ENCODE results near the gene LGALS9.

Gene LGALS9

GRCh38 chr17:27605409-27605808 is 25.6 kb upstream of the LGALS9 start:
- Histone ChIP-seq H3K4me2 (ENCODE audit: low read length) (no peak overlapping the region), H3K36me3 (ENCODE audit: control insufficient read depth, insufficient read depth, low read length) (no peaks in the 10 kb centered on the region), H3K27ac (no peak overlapping the region), H3K9me3 (ENCODE audit: control insufficient read depth, low read length) (no peaks in the 10 kb centered on the region), H3K79me2 (no peaks in the 10 kb centered on the region), H3K9ac (no peak overlapping the region), H3K4me1 (no peaks in the 10 kb centered on the region), H2AFZ (no peak overlapping the region), H3K27me3 (ENCODE audit: control insufficient read depth, insufficient read depth, low read length) (no peaks in the 10 kb centered on the region), H3K4me3 (ENCODE audit: low read depth, low read length) (no peak overlapping the region)
- no peak for TF ChIP-seq CTCF (IDR thresholded peaks at IDR 0.05)

- TF ChIP-seq CTCF (IDR thresholded peaks at IDR 0.05) = no peak
- H2AFZ ChIP-seq = no peak overlapping the region
- no peak overlapping the region for H3K27ac ChIP-seq
- no peak overlapping the region for H3K9ac ChIP-seq
- H3K4me1 ChIP-seq = no peaks in the 10 kb centered on the region
- H3K9me3 ChIP-seq (ENCODE audit: control insufficient read depth, low read length) = no peaks in the 10 kb centered on the region
- H3K79me2 ChIP-seq = no peaks in the 10 kb centered on the region
- no peak overlapping the region for H3K4me2 ChIP-seq (ENCODE audit: low read length)
- H3K27me3 ChIP-seq (ENCODE audit: control insufficient read depth, insufficient read depth, low read length) = no peaks in the 10 kb centered on the region
- H3K4me3 ChIP-seq (ENCODE audit: low read depth, low read length) = no peak overlapping the region
- H3K36me3 ChIP-seq (ENCODE audit: control insufficient read depth, insufficient read depth, low read length) = no peaks in the 10 kb centered on the region
Measured at GRCh38 chr17:27607521-27608091, 23.4 kb upstream of the LGALS9 start.

DNA sequence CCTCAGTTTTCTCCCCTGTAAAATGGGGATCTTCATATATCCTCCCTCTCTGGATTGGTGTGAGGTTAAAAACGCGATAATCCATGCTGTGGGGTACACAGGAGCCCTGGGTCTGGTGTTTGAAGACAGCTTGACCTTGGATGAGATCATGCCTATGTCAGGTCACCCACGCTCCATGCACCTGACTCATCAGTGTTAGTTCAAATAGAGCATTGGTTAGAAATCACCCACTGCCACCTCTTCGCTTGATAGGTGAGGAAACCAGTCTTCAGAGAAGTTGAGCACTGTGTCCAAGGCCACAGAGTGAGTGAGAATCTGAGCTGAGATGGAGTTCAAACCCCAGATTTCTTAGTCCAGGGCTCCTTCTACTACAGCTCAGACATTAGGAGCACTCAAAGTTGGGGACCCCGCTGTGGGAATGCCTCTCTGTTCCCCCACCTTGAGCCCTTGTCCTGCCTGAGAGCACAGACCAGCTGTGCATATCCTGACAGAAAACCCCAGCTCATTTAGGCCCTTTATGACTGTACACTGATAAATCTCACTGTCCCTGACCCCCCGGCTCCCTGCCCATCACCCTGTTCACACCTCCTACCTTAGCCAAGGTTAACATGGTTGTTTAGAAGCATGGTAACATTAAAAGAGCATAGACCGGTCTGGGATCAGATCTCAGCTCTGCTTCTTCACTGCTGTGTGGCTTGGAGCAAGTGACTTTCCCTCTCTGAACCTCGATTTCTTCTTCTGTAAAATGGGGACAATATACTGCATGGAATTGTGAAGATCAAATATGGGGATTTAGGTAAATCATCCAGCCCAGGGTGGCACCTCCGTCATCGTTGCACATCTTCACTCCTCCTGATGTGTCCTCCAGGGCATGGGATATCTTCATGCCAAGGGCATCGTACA is 22.4 kb upstream of the LGALS9 start:
- no peak overlapping the region for H3K4me3 ChIP-seq (ENCODE audit: low read depth, low read length)

GRCh38 chr17:27609611-27610303 is 21.2 kb upstream of the LGALS9 start:
- TF ChIP-seq CTCF (IDR thresholded peaks at IDR 0.05) = peak; percentile 39
- H3K36me3 ChIP-seq (ENCODE audit: control insufficient read depth, insufficient read depth, low read length) = no peaks in the 10 kb centered on the region
- no peaks in the 10 kb centered on the region for H3K4me1 ChIP-seq
- no peak overlapping the region for H3K4me2 ChIP-seq (ENCODE audit: low read length)
- H3K27me3 ChIP-seq (ENCODE audit: control insufficient read depth, insufficient read depth, low read length) = no peaks in the 10 kb centered on the region
- H2AFZ ChIP-seq = no peak overlapping the region
- no peak overlapping the region for H3K27ac ChIP-seq
- H3K9ac ChIP-seq = no peak overlapping the region
- no peaks in the 10 kb centered on the region for H3K9me3 ChIP-seq (ENCODE audit: control insufficient read depth, low read length)
- no peak overlapping the region for H3K4me3 ChIP-seq (ENCODE audit: low read depth, low read length)
- H3K79me2 ChIP-seq = no peaks in the 10 kb centered on the region

More for the DNA sequence above, 22.4 kb upstream of the LGALS9 start:
- no peak overlapping the region for H3K9ac ChIP-seq
- H3K9me3 ChIP-seq (ENCODE audit: control insufficient read depth, low read length) = no peaks in the 10 kb centered on the region
- H3K79me2 ChIP-seq = no peaks in the 10 kb centered on the region
- H3K27ac ChIP-seq = no peak overlapping the region
- H3K36me3 ChIP-seq (ENCODE audit: control insufficient read depth, insufficient read depth, low read length) = no peaks in the 10 kb centered on the region
- no peak overlapping the region for H3K4me2 ChIP-seq (ENCODE audit: low read length)
- TF ChIP-seq CTCF (IDR thresholded peaks at IDR 0.05) = no peak
- no peaks in the 10 kb centered on the region for H3K27me3 ChIP-seq (ENCODE audit: control insufficient read depth, insufficient read depth, low read length)
- H3K4me1 ChIP-seq = no peaks in the 10 kb centered on the region
- no peak overlapping the region for H2AFZ ChIP-seq
